Memory B cell (primary cell): ENCODE results near the gene NR6A1.
"Not testable (repeated sequence)": the region's sequence is repeated elsewhere in the genome, so short reads cannot be mapped to it uniquely, and the experiment has no call there.

Source experiments
- ATAC-seq: fragments of 150-1000 bp; cut with Tn5 transposase; 2 replicates; pipeline ENCODE4 v1.10.0; 2021; ENCODE audit warnings: low read depth, mild to moderate bottlenecking, moderate library complexity
- DNase-seq, 2 donors: peaks; one replicate each; pipeline ENCODE4 v3.0.0; 2022; ENCODE audit warnings: low spot score in 2 of 2
- H3K27ac Mint-ChIP-seq: one replicate; pipeline ENCODE4 v1.8.0; 2022; ENCODE audit warnings: mild to moderate bottlenecking, moderate library complexity, mixed read lengths
- H3K27me3 Mint-ChIP-seq: one replicate; pipeline ENCODE4 v1.8.0; 2022; ENCODE audit warnings: mixed read lengths
- H3K36me3 Mint-ChIP-seq: one replicate; pipeline ENCODE4 v1.8.0; 2022; ENCODE audit warnings: mild to moderate bottlenecking, mixed read lengths
- H3K4me1 Mint-ChIP-seq: one replicate; pipeline ENCODE4 v1.8.0; 2022; ENCODE audit warnings: mixed read lengths
- H3K4me3 Mint-ChIP-seq: one replicate; pipeline ENCODE4 v1.8.0; 2022; ENCODE audit warnings: mild to moderate bottlenecking, moderate library complexity, mixed read lengths
- H3K9me3 Mint-ChIP-seq: one replicate; pipeline ENCODE4 v1.8.0; 2022; ENCODE audit warnings: mixed read lengths

NR6A1 gene

DNA sequence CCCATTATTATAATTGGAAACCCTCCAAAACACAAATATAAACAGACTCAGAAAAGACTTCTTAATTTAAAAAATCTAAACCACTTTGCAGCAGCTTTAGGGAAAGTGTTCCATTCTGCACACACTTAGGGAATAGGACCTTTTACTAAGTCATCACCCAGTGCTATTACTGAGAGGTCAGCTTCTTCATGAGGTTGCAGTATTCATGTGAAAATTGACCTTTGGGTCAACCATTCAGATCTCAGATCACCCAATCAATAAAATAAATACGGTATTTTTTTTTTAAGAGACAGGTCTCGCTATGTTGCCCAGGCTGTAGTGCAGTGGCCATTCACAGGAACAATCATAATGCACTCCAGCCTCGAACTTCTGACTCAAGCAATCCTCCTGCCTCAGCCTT is 21.8 kb downstream of the NR6A1 start:
- no peaks in the 10 kb centered on the region for H3K36me3 Mint-ChIP-seq
- no peak for DNase-seq
- H3K9me3 Mint-ChIP-seq = no peaks in the 10 kb centered on the region
- no peak overlapping the region for H3K27ac Mint-ChIP-seq
- H3K27me3 Mint-ChIP-seq = peaks cover under 1% of the 10 kb centered on the region
- no peak overlapping the region for H3K4me3 Mint-ChIP-seq
- ATAC-seq = no peak
- no peaks in the 10 kb centered on the region for H3K4me1 Mint-ChIP-seq

DNA sequence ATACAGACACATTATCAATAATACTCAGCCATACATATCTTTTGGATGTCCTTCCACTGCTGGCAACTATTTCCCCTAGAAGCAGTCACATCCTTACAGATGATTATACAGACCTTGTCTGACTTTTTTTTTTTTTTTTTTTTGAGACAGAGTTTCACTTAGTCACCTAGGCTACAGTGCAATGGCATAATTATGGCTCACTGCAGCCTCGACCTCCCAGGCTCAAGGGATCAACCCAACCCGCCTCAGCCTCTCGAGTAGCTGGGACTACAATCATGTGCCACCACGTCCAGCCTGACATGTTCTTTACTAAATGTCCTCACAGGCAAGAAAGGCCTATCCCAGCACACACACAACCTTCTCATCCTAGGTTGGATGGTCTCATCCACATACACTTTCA is 24.0 kb downstream of the NR6A1 start:
- DNase-seq (no peak), ATAC-seq (no peak)
- Mint-ChIP-seq H3K27ac (no peak overlapping the region), H3K9me3 (no peaks in the 10 kb centered on the region), H3K4me1 (no peaks in the 10 kb centered on the region), H3K36me3 (no peaks in the 10 kb centered on the region), H3K4me3 (no peak overlapping the region), H3K27me3 (no peaks in the 10 kb centered on the region)

DNA sequence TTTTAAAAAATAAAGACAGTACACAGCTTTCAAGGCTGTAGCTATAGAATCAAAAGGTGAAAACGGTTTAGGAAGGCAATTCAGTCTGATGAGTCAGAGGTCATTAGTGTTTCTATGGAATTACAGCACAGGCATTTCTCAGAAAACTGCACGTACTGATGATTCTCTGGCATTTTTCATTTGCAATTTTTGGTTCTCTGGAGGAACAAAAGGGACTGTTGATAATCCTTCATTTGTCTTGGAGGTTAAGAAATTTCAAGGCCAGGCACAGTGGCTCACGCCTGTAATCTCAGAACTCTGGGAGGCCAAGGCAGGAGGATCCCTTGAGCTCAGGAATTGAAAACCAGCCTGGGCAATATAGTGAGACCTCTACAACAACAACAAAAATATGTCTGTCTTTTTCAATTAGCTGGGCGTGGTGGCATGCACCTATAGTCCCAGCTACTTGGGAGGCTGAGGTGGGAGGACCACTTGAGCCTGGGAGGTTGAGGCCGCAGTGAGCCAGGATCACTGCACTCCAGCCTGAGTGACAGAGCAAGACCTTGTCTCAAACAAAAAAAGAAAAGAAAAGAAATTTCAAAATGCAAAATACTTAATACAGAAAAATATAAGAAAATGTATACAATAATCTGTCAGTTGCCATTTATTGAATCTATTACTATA is 27.3 kb downstream of the NR6A1 start:
- Mint-ChIP-seq H3K27me3 (no peaks in the 10 kb centered on the region), H3K9me3 (no peaks in the 10 kb centered on the region), H3K4me3 (no peak overlapping the region), H3K36me3 (no peaks in the 10 kb centered on the region), H3K27ac (no peak overlapping the region), H3K4me1 (no peaks in the 10 kb centered on the region)
- no peak for ATAC-seq
- DNase-seq = no peak

- no peak for DNase-seq
- Mint-ChIP-seq H3K9me3 (no peaks in the 10 kb centered on the region), H3K27me3 (no peaks in the 10 kb centered on the region), H3K4me1 (no peaks in the 10 kb centered on the region), H3K36me3 (no peaks in the 10 kb centered on the region), H3K27ac (no peak overlapping the region), H3K4me3 (no peak overlapping the region)
- ATAC-seq = no peak
These were observed 28.2 kb downstream of the NR6A1 start for GRCh38 chr9:124742940-124743339.

DNA sequence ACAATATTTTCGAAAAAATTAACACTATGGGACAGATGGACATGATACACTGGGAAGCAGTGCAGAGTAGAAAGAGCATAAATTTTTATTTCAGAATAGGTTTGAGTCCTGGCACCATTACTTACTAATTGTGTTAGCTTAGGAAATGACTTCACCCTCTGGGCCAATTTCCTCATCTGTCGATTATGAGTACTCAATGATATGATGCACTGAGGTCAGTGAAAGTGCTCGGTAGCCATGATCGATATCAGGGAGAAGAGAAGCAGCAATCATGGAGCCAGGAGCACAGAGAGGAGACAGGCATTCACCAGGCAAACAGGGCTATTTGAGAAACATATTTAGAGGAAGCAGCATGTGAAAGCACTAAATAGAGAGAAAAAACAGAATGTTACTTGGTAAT is 29.4 kb downstream of the NR6A1 start:
- Mint-ChIP-seq H3K4me1 (no peaks in the 10 kb centered on the region), H3K9me3 (no peaks in the 10 kb centered on the region), H3K27ac (no peak overlapping the region), H3K36me3 (no peaks in the 10 kb centered on the region), H3K27me3 (no peaks in the 10 kb centered on the region), H3K4me3 (no peak overlapping the region)
- ATAC-seq = no peak
- no peak for DNase-seq

DNA sequence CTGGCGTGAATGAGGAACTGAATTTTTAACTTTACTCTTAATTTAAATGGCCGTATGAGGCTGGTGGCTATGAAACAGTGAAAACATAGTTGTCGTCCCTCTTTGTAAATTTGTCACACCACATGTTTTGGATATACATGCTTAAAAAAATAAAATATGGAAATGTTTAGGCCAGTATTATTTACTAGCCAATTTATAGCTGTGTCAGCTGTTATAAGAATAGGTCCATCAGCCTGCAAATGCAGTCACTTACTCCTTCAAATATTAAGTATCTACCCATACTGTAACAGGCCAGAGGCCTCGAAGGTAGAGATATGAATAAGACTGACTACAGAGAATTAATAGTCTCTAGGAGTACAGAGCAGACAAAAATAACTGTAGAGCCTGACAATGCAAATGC is 30.0 kb downstream of the NR6A1 start:
- no peak for DNase-seq
- ATAC-seq = no peak
- Mint-ChIP-seq H3K27ac (no peak overlapping the region), H3K36me3 (no peaks in the 10 kb centered on the region), H3K4me3 (no peak overlapping the region), H3K27me3 (no peaks in the 10 kb centered on the region), H3K4me1 (no peaks in the 10 kb centered on the region), H3K9me3 (no peaks in the 10 kb centered on the region)

DNA sequence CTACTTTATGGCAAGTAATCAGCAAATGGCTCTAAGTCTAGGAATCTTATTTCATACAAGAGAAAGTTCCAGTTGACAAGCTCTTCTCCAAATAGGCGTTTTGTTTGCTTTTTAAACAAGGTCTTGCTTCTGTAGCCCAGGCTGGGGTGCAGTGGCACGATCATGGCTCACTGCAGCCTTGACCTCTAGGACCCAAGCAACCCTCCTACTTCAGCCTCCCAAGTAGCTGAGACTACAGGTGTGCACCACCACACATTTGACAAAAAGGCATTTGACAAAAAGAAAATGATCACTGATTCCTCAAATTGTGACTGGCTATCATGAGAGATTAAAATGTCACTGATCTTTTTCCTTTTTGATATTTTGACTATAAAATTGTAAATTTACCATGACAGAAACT is 31.8 kb downstream of the NR6A1 start:
- ATAC-seq = no peak
- Mint-ChIP-seq H3K27ac (no peak overlapping the region), H3K4me3 (no peak overlapping the region), H3K9me3 (no peaks in the 10 kb centered on the region), H3K4me1 (no peaks in the 10 kb centered on the region), H3K27me3 (no peaks in the 10 kb centered on the region), H3K36me3 (no peaks in the 10 kb centered on the region)
- DNase-seq = no peak

GRCh38 chr9:124738075-124738474 is 33.0 kb downstream of the NR6A1 start:
- ATAC-seq, H3K4me1 Mint-ChIP-seq, H3K9me3 Mint-ChIP-seq, DNase-seq, H3K36me3 Mint-ChIP-seq, H3K27me3 Mint-ChIP-seq, H3K4me3 Mint-ChIP-seq, H3K27ac Mint-ChIP-seq: not testable (repeated sequence)

GRCh38 chr9:124735121-124735520 is 36.0 kb downstream of the NR6A1 start:
- H3K9me3 Mint-ChIP-seq = no peaks in the 10 kb centered on the region
- no peaks in the 10 kb centered on the region for H3K27me3 Mint-ChIP-seq
- ATAC-seq (no peak), DNase-seq (no peak)
- no peaks in the 10 kb centered on the region for H3K4me1 Mint-ChIP-seq
- no peak overlapping the region for H3K4me3 Mint-ChIP-seq
- H3K27ac Mint-ChIP-seq = no peak overlapping the region
- H3K36me3 Mint-ChIP-seq = no peaks in the 10 kb centered on the region

DNA sequence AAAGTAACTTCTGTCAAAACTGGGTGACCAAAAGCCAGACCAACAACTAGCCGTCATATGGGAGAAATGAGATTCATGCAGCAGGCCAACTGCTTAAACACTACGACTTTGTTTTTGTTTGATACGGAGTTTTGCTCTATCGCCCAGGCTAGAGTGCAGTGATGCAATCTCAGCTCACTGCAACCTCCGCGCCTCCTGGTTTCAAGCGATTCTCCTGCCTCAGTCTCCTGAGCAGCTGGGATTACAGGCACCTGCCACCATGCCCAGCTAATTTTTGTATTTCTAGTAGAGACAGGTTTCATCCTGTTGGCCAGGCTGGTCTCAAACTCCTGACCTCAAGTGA is 36.4 kb downstream of the NR6A1 start:
- H3K27ac Mint-ChIP-seq, H3K4me3 Mint-ChIP-seq, H3K4me1 Mint-ChIP-seq, H3K27me3 Mint-ChIP-seq, ATAC-seq, DNase-seq, H3K9me3 Mint-ChIP-seq, H3K36me3 Mint-ChIP-seq: not testable (repeated sequence)

DNA sequence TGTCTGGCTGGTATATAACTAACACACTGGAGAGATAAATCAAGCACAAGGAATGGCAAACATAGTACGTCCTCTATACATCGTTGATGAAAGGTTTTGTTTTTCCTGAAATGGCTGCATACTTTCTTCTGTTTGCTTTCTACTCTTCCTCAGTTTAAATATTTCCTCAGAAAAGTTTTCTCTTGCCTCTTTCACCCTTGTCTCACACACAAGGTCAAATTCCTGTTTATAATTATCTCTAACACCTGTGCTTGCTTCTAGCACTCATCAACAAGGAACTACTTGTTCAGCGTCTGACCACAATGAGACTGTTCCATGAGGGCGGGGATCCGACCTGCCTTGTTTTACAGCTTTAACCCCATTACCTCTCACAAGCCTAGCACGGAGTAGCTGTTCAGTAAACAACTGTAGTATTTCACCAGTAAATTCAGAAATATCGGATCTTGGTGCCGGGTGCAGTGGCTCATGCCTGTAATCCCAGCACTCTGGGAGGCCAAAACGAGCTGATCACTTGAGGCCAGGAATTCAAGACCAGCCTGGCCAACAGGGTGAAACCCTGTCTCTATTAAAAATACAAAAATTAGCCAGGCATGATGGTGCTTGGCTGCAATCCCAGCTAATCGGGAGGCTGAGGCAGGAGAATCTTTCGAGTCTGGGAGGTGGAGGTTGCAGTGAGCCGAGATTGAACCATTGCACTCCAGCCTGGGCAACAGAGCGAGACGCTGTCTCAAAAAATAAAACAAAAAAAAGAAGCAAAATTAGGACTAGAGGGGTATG is 37.0 kb downstream of the NR6A1 start:
- no peak for DNase-seq
- no peak overlapping the region for H3K4me3 Mint-ChIP-seq

GRCh38 chr9:124730772-124731171 is 40.3 kb downstream of the NR6A1 start:
- Mint-ChIP-seq H3K36me3 (no peaks in the 10 kb centered on the region), H3K4me3 (no peak overlapping the region), H3K9me3 (no peaks in the 10 kb centered on the region), H3K4me1 (no peaks in the 10 kb centered on the region), H3K27ac (no peak overlapping the region), H3K27me3 (no peaks in the 10 kb centered on the region)
- ATAC-seq (no peak), DNase-seq (no peak)

More for the DNA sequence above, 37.0 kb downstream of the NR6A1 start:
- Mint-ChIP-seq H3K36me3 (no peaks in the 10 kb centered on the region), H3K4me1 (no peaks in the 10 kb centered on the region), H3K9me3 (no peaks in the 10 kb centered on the region), H3K27ac (no peak overlapping the region), H3K27me3 (no peaks in the 10 kb centered on the region)
- no peak for ATAC-seq

DNA sequence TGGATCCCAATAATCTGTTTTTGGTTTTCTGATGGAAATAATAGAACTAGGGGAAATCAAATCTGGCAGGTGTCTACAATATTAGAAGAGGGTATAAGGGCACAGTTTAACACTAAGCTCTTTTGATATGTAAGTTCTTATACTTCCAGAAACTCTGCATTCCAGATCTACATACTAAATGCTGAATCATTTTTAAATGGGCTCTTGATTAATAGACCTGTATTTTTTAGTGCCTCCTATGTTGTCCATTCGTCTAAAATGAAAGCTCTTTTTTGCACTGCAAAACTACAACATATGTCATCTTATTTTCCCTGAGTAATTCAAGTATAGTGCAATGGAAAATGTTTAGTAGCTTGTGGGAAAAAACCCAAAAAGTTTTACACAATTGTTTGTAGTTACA is 44.2 kb downstream of the NR6A1 start:
- ATAC-seq (no peak), DNase-seq (no peak)
- Mint-ChIP-seq H3K4me3 (no peak overlapping the region), H3K27me3 (no peaks in the 10 kb centered on the region), H3K27ac (no peak overlapping the region), H3K4me1 (no peaks in the 10 kb centered on the region), H3K36me3 (no peaks in the 10 kb centered on the region), H3K9me3 (no peaks in the 10 kb centered on the region)

- H3K27ac Mint-ChIP-seq = no peak overlapping the region
- H3K4me1 Mint-ChIP-seq = no peaks in the 10 kb centered on the region
- H3K27me3 Mint-ChIP-seq = no peaks in the 10 kb centered on the region
- H3K9me3 Mint-ChIP-seq = no peaks in the 10 kb centered on the region
- DNase-seq (no peak), ATAC-seq (no peak)
- no peaks in the 10 kb centered on the region for H3K36me3 Mint-ChIP-seq
- no peak overlapping the region for H3K4me3 Mint-ChIP-seq
These were observed 46.1 kb downstream of the NR6A1 start for GRCh38 chr9:124725068-124725452.

DNA sequence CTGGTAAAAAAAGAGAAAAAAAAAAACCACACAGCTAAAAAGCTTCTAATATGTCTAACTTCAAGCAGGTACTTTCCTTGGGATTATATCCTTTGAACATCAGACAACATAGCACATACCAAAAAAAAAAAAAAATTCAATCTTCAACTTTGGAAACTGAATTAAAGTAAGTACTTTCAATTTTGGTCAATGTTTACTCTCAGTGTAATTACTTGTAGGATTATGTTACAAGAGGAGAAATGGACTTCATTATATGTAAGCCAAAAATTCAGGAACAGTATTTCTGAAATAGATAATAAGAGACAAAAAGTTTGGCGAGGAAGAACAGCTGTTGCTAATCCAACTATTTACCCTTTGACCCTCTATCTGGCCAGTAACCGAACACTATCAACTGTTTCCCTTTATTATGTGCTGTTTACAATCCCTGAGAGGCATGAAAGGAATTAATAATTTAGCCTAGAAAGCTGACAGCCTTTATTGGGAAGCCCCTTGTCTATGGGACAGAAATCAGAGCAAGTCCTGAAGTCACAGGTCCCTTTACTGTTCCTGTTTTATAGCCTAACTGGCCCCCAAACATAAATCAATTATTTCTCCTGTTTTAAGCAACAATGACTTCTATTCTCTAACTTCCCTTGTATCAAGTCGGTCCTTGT is 46.6 kb downstream of the NR6A1 start:
- Mint-ChIP-seq H3K9me3 (no peaks in the 10 kb centered on the region), H3K27me3 (no peaks in the 10 kb centered on the region), H3K4me1 (no peaks in the 10 kb centered on the region), H3K36me3 (no peaks in the 10 kb centered on the region), H3K27ac (no peak overlapping the region), H3K4me3 (no peak overlapping the region)
- no peak for DNase-seq
- ATAC-seq = no peak
